ENCODE results near the gene IP6K2. TPM values are rescaled to one million over a fixed set of nuclear protein-coding genes. Genes with fewer than 3 reads are reported as not detected.
"Not testable (repeated sequence)": the region's sequence is repeated elsewhere in the genome, so short reads cannot be mapped to it uniquely, and the experiment has no call there.

Gene IP6K2
- total RNA-seq, 2 donors from 2014 or later, result 24.6 to 33.1 TPM

DNA sequence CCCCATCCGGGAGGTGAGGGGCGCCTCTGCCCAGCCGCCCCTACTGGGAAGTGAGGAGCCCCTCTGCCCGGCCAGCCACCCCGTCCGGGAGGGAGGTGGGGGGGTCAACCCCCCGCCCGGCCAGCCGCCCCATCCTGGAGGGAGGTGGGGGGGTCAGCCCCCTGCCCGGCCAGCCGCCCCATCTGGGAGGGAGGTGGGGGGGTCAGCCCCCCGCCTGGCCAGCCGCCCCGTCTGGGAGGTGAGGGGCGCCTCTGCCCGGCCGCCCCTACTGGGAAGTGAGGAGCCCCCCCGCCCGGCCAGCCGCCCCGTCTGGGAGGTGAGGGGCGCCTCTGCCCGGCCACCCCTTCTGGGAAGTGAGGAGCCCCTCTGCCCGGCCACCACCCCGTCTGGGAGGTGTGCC is 17.5 kb upstream of the IP6K2 start:
- DNase-seq (ENCODE audit: low spot score), result peak; percentile 6
- intact Hi-C loops (cut with DNase I), result not testable (repeated sequence)

DNA sequence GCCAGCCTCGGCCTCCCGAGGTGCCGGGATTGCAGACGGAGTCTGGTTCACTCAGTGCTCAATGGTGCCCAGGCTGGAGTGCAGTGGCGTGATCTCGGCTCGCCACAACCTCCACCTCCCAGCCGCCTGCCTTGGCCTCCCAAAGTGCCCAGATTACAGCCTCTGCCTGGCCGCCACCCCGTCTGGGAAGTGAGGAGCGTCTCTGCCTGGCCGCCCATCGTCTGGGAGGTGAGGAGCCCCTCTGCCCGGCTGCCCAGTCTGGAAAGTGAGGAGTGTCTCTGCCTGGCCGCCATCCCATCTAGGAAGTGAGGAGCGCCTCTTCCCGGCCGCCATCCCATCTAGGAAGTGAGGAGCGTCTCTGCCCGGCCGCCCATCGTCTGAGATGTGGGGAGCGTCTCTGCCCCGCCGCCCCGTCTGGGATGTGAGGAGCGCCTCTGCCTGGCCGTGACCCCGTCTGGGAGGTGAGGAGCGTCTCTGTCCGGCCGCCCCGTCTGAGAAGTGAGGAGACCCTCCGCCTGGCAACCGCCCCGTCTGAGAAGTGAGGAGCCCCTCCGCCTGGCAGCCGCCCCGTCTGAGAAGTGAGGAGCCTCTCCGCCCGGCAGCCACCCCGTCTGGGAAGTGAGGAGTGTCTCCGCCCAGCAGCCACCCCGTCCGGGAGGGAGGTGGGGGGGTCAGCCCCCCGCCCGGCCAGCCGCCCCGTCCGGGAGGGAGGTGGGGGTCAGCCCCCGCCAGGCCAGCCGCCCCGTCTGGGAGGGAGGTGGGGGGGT is 16.9 kb upstream of the IP6K2 start:
- intact Hi-C loops (cut with DNase I), result not testable (repeated sequence)

DNA sequence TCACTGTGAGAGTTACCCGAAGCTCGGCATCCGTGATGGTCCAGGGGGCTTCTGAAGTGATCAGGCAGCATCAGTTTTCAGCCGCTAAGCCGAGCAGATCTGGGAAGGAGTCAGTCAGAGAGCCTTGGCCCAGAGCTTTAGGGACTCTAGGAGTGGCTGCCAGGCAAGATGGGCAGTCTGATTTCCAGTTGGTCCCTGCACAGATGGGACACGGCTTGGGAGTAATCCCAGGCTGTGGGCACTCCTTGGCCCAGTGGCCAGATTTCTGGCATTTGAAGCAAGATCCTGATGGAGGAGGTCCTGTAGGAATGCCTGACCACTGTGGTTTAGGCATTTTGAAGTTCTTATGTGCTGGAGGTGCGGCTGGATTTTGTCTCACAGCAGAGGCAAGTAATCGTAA is 10.5 kb upstream of the IP6K2 start:
- DNase-seq (ENCODE audit: low spot score), result peak; percentile 37
- intact Hi-C loops (cut with DNase I), result no loop called here

More for the DNA sequence above, 16.9 kb upstream of the IP6K2 start:
- peak; percentile 34 for DNase-seq (ENCODE audit: low spot score)

DNA sequence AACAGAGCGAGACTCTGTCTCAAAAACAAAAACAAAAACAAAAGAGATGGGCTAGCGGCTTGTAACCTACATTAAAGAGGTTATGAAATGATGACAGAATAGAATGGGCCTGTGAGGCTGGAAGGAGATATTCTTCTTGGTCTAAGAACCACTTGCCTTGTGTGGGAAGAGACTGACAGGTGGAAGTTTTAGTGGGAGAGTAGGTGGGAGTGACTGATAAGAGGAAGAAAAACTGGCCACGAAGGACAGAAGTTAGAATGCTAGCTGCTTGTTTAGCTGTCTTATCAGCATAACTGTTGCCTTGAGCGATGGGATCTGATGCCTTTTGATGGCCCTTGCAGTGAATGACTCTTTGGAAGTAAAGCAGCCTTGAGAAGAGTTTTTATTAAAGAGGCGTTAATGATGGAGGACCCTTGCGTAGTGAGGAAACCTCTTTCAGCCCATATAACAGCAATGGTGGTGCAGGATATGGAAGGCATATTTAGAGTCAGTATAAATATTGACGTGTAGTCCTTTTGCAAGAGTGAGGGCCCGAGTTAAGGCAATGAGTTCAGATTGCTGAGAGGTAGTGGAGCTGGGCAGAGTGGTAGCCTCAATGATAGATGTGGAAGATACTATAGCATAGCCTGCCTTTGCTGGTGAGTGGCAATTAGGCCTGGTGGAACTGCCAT is 8.3 kb upstream of the IP6K2 start:
- intact Hi-C loops (cut with DNase I), result not testable (repeated sequence)
- DNase-seq (ENCODE audit: low spot score), result peak; percentile 10

DNA sequence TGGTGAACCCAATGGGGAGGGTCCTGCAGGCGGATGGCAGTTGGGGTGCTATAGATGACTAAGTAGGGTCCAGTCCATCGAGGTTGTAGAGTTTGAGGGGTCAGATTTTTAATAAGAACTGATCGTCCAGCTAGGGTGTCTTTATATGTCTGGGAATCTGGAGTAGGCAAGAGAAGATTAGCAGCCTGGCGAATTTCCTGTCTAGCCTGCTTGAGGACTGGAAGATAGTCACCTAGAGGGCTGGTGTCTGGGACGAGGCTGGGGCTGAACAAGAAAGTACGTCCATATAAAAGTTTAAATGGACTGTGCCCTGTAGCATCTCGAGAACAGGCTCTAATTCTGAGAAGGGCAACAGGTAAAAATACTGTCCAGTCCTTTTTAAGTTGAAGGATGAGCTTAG is 6.7 kb upstream of the IP6K2 start:
- intact Hi-C loops (cut with DNase I), result no loop called here
- DNase-seq (ENCODE audit: low spot score), result peak; percentile 42

DNA sequence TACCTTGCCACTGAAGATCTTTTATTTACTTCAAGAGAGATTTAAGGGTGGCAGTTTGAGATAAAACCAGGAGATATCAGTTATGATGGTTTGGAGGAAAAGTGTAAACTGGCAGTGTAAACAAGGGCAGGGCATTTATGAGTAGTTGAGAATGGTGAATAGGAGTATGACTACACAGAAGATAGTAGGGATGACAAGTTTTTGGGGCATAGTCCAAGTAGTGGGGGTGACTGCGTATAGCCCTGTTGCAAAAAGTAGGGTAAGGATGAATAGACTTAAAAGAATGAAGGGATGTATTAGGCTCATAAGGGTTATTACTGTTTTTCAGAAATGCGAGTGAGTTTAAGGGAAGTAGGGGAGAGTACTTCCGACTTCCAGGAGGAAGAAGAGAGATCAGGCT is 6.3 kb upstream of the IP6K2 start:
- DNase-seq (ENCODE audit: low spot score); intact Hi-C loops (cut with DNase I): not testable (repeated sequence)

DNA sequence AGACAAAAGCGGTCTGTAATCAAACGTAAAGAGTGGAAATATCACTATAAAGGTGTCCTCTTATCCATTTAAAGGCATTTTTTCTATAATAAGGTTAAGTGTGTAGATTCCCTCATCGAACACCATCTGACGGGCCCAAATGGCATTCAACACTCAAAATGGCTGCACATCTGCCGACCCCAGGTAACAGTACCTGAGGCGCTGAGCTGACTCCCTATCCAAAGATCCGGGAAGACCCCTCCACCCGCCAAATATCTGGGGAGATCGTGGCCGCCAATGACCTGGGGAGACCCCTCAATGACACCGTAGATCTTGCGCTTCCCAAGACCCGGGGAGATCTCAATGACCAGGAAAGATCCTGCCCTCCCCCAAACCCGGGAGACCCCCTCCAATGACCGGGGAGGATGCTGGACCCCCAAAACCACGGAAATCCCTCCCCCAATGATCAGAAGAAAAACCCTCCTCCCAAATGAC is 476 bp downstream of the IP6K2 start:
- DNase-seq (ENCODE audit: low spot score), result peak; percentile 70
- intact Hi-C loops (cut with DNase I), result loop anchor here in 1 of 2 donors (5.0 kb wide), 1 partner anchor 939 kb away; no protein-coding TSS in a partner anchor

DNA sequence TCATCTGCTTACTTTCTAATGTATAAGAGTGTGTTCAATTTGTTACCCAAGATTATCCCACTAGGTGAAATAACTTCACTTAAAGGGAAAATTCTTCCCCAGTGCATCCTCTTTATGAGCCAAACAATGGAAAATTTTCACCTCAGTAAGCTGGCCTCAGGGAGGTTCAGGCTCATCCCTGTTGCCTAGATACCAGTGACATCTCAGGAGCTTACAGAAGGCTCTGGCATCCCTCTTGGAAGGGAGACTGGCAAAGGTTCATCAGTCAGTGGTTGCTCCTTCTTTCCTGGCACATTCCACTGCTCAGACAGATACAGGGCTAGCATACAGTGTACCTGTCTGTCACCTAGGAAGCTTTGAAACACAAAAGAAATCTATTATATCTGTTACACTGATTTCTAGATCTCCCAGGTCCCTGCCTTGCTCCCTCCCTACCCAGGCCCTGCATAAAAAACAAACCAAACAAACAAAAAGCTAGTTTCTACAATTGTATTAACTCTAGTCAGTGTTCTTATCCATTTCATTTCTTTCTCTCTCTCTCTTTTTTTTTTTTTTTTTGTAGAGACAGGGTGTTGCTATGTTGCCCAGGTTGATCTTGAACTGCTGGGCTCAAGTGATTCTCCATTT is 1.7 kb downstream of the IP6K2 start:
- intact Hi-C loops (cut with DNase I), result loop anchor here in 1 of 2 donors (5.0 kb wide), 1 partner anchor 938 kb away; no protein-coding TSS in a partner anchor

DNA sequence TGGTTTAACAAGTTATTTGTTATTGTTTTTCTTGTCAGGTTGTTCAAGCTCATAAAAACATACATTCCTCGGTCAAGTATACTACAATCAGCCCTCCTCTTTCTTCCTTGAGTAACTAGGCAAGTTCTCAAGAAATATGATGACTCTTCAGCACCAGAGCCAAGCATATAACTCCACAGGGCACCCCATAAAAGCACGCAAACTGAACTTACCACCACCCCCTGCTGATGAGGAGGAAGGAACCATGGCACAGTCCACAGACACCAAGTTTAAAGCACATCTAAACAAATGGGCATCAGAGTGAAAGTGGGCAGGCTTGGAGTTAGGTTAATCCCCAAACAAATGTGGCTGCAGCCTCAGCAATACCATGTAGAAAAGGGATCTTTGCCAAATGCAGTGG is 5.3 kb downstream of the IP6K2 start:
- intact Hi-C loops (cut with DNase I), result no loop called here
- DNase-seq (ENCODE audit: low spot score), result peak; percentile 17

More for the DNA sequence above, 1.7 kb downstream of the IP6K2 start:
- DNase-seq (ENCODE audit: low spot score), result peak; percentile 2

DNA sequence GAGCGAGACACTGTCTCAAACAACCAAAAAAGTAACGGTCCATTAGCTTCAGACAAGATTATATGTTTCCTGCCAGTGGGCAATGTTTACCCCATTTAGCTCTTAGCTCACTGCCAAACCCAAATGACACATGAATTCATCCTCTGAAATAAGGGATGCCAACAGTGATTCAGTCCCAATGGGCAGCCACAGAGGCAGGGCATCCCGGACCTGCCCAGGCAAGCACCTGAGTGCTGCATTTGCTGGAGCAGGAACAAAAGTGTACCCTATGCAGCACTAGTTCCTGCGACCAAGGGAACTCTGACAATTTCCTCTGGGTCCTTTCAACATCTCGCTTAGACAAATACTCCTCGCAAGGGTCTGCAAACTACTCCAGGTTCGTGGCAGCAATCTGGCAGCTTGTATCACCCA is 8.0 kb downstream of the IP6K2 start:
- intact Hi-C loops (cut with DNase I), result no loop called here
- DNase-seq (ENCODE audit: low spot score), result peak; percentile 32

DNA sequence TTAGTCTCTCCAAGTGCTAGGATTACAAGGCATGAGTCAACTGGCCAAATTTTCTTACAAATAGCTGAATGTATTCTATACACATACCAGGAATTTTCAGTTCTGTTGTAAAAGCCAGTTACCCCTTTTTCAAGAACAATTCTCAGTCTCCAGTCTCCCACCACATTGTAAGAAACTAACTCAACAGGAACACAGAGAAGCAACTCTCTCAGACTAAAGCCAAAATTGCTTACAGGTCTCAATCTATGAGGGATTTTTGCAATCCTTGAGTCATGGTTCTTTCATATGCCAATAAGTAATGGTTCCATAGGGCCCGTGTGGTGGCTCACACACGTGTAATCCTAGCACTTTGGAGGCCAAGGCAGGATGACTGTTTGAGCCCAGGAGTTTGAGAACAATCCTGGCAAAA is 8.5 kb downstream of the IP6K2 start:
- peak; percentile 69 for DNase-seq (ENCODE audit: low spot score)
- intact Hi-C loops (cut with DNase I), result no loop called here

DNA sequence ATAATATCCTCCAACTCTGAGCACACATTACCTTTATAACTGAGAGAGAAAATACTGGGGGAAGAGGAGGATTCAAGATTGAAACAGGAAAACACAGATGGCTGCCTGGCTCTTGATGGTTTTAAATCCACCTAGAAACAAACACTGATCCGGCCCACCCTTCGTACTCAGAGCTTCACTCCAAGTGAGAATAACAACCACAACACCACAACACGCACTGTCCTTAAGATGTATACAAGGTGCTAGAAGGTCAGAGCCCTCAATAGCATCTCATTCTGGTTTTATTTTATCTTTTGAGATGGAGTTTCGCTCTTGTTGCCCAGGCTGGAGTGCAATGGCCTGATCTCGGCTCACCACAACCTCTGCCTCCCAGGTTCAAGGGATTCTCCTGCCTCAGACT is 9.9 kb downstream of the IP6K2 start:
- intact Hi-C loops (cut with DNase I), result no loop called here
- DNase-seq (ENCODE audit: low spot score), result peak; percentile 5

DNA sequence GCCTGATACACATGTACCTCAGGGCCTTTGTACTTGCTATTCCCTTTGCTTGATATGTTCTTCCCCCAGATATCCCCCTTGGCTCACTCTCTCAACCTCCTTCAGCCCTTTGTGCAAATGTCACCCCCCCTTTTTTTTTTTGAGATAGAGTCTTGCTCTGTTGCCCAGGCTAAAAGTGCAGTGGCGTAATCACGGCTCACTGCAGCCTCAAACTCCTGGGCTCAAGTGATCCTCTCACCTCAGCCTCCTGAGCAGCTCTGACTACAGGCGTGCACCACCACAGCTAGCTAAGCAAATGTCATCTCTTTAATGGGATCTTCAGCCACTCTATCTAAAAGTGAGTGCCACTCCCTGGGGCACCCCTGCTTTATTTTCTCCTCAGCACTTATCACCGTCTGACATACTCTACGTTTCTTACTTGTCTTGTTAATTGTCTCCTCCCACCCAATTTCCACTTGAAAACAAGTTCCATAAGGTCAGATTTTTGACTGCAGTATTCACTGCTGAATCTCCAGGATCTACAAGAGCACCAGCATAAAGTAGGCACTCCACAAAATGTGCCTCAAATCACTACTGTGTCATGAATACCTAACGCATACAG is 14.6 kb downstream of the IP6K2 start:
- intact Hi-C loops (cut with DNase I), result no loop called here
- DNase-seq (ENCODE audit: low spot score), result peak; percentile 5

DNA sequence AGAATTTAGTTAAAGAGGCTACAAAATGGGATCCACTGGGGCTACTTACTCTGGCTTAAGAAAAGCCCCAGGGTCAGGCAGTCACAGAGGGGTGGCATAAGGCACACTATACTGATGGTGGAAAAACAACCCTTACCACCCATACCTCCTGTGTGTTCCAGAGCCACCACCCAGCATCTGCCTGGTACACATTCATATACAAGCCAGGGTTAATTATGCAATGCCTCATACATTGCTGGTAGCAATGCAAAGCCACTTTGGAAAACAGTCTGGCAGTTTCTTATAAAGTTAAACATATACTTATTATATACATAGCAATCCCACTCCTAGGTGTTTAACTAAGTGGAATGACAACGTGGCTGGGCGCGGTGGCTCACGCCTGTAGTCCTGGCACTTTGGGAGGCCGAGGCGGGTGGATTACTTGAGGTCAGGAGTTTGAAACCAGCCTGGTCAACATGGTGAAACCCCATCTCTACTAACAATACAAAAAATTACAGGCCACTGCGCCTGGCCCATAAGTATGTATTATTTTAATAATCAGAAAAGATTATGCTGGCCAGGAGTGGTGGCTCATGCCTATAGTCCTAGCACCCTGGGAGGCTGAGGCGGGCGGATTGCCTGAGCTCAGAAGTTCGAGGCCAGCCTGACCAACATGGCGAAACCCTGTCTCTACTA is 16.2 kb downstream of the IP6K2 start:
- DNase-seq (ENCODE audit: low spot score), result peak; percentile 58
- intact Hi-C loops (cut with DNase I), result no loop called here

DNA sequence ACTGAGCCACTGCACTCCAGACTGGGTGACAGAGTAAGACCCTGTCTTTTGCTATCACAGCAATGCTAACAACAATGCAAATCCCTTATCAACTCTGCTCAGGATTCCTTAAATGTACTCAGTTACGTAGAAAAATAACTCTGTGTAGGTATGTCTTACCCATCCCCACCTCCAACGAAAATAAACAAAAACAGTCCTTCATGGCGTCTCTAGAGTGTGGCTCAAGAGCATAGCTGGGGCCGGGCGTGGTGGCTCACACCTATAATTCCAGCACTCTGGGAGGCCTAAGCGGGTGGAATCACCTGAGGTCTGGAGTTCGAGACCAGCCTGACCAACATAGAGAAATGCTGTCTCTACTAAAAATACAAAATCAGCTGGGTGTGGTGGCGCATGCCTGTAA is 18.1 kb downstream of the IP6K2 start:
- intact Hi-C loops (cut with DNase I), result no loop called here
- peak; percentile 53 for DNase-seq (ENCODE audit: low spot score)

DNA sequence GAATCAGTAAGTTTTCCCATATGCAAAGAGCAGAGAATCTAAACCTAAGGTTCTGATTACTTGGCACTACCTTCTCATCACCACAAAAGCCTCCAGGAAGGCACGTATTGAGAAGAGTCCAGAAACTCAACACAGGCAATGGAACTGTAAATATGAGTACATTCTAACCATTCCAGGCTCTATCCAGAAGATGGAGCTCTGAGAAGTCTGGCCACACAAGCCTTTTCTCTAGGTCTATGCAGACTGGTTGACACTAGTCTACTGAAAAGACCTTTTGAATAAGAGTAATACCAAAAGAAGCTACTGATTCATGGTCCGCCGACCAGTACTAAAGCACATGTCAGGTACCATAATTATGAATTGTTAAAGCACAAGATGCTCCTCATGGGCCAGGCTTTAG is 19.1 kb downstream of the IP6K2 start:
- intact Hi-C loops (cut with DNase I), result no loop called here

DNA sequence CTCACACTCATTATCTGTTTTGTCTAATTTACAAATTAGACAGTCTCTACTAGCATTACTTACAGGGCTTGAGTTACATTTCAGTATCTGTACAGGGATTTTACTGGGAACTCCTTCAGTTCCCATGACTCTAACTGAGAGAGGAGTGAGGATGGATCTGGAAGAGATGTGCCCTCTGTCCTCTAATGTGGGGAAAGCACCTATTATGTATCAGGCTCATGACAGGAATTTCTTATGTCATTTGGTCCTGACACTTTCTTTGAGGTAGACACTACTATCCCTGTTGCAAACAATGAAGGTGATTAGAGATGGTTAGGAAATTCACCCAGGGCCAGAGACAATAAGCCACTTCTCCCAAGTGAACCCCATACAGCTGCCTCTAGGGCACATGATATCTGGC is 20.4 kb downstream of the IP6K2 start:
- no peak for DNase-seq (ENCODE audit: low spot score)
- intact Hi-C loops (cut with DNase I), result no loop called here

More for the DNA sequence above, 19.1 kb downstream of the IP6K2 start:
- DNase-seq (ENCODE audit: low spot score), result peak; percentile 1

DNA sequence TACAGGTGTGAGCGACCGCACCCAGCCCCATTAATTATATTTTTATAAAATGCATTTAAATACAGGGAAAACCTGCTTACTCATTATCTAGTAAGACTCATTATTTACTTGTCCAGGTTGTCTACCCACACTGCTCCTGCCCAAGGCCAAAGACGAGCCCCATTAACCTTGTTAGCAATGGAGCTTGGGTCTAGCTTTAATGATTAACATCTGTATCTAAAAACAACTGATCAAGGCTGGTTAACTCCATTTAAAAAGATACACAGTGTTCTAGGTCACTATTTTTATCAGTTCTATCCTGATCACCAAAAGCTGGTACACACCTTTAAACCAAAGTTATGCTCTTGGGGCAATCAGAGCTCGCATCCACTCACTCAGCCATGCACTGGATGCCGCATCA is 20.9 kb downstream of the IP6K2 start:
- intact Hi-C loops (cut with DNase I), result no loop called here
- DNase-seq (ENCODE audit: low spot score), result peak; percentile 9

DNA sequence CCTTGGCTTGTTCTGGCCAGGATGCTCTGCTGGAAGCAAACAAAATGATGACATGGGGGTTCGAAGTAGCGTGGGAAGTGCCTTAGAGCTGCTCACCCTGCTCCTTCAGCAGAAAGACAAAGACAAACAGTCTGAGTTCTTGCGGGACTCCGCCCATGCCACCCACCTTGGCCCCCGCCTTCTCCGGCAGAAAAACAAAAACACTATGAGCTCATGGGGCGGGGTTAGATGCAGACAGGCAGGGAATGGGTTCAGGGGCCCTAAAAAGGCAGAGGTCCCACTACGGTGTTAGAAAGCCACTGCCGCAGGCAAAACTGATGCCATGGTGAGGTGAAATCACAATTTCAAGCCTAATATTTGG is 21.6 kb downstream of the IP6K2 start:
- intact Hi-C loops (cut with DNase I), result no loop called here
- peak; percentile 85 for DNase-seq (ENCODE audit: low spot score)
